Measurements from ENCODE around the gene FARS2.

FARS2 gene

GRCh38 chr6:5622276-5623005, 361.1 kb downstream of the FARS2 start:
- TF ChIP-seq POLR2A (IDR thresholded peaks at IDR 0.05; ENCODE audit: low read depth, low read length), result no peak
- DNase-seq (ENCODE audit: insufficient read length, low spot score) (no peak), FAIRE-seq (no peak)

GRCh38 chr6:5623769-5624168, 362.5 kb downstream of the FARS2 start:
- no peak for TF ChIP-seq POLR2A (IDR thresholded peaks at IDR 0.05; ENCODE audit: low read depth, low read length)
- FAIRE-seq, result no peak
- DNase-seq (ENCODE audit: insufficient read length, low spot score), result no peak

- DNase-seq (ENCODE audit: insufficient read length, low spot score) (no peak), FAIRE-seq (no peak)
- no peak for TF ChIP-seq POLR2A (IDR thresholded peaks at IDR 0.05; ENCODE audit: low read depth, low read length)
These were observed 362.9 kb downstream of the FARS2 start for GRCh38 chr6:5624256-5624655.

GRCh38 chr6:5626727-5627426, 365.6 kb downstream of the FARS2 start:
- no peak for DNase-seq (ENCODE audit: insufficient read length, low spot score)
- no peak for FAIRE-seq
- no peak for TF ChIP-seq POLR2A (IDR thresholded peaks at IDR 0.05; ENCODE audit: low read depth, low read length)

- no peak for TF ChIP-seq POLR2A (IDR thresholded peaks at IDR 0.05; ENCODE audit: low read depth, low read length)
- DNase-seq (ENCODE audit: insufficient read length, low spot score) (no peak), FAIRE-seq (no peak)
These were observed 369.3 kb downstream of the FARS2 start for GRCh38 chr6:5630636-5631035.

GRCh38 chr6:5632348-5632935, 371.1 kb downstream of the FARS2 start:
- DNase-seq (ENCODE audit: insufficient read length, low spot score) (no peak), FAIRE-seq (no peak)
- TF ChIP-seq POLR2A (IDR thresholded peaks at IDR 0.05; ENCODE audit: low read depth, low read length), result no peak

GRCh38 chr6:5634525-5634924, 373.2 kb downstream of the FARS2 start:
- DNase-seq (ENCODE audit: insufficient read length, low spot score) (no peak), FAIRE-seq (no peak)
- TF ChIP-seq POLR2A (IDR thresholded peaks at IDR 0.05; ENCODE audit: low read depth, low read length), result no peak

GRCh38 chr6:5636210-5637030, 375.1 kb downstream of the FARS2 start:
- FAIRE-seq (no peak), DNase-seq (ENCODE audit: insufficient read length, low spot score) (no peak)

GRCh38 chr6:5637714-5638113, 376.4 kb downstream of the FARS2 start:
- FAIRE-seq (no peak), DNase-seq (ENCODE audit: insufficient read length, low spot score) (no peak)
- no peak for TF ChIP-seq POLR2A (IDR thresholded peaks at IDR 0.05; ENCODE audit: low read depth, low read length)

More at GRCh38 chr6:5636210-5637030, 375.1 kb downstream of the FARS2 start:
- TF ChIP-seq POLR2A (IDR thresholded peaks at IDR 0.05; ENCODE audit: low read depth, low read length), result no peak

GRCh38 chr6:5638666-5639065, 377.4 kb downstream of the FARS2 start:
- FAIRE-seq, result no peak
- no peak for TF ChIP-seq POLR2A (IDR thresholded peaks at IDR 0.05; ENCODE audit: low read depth, low read length)
- no peak for DNase-seq (ENCODE audit: insufficient read length, low spot score)

GRCh38 chr6:5639193-5639592, 377.9 kb downstream of the FARS2 start:
- FAIRE-seq (no peak), DNase-seq (ENCODE audit: insufficient read length, low spot score) (no peak)
- TF ChIP-seq POLR2A (IDR thresholded peaks at IDR 0.05; ENCODE audit: low read depth, low read length), result no peak

GRCh38 chr6:5640614-5641013, 379.3 kb downstream of the FARS2 start:
- no peak for DNase-seq (ENCODE audit: insufficient read length, low spot score)
- FAIRE-seq, result no peak
- TF ChIP-seq POLR2A (IDR thresholded peaks at IDR 0.05; ENCODE audit: low read depth, low read length), result no peak

- no peak for DNase-seq (ENCODE audit: insufficient read length, low spot score)
- no peak for FAIRE-seq
- TF ChIP-seq POLR2A (IDR thresholded peaks at IDR 0.05; ENCODE audit: low read depth, low read length), result no peak
These were observed 383.3 kb downstream of the FARS2 start for GRCh38 chr6:5644523-5645185.
